GM23338 (cell line): ENCODE data around the gene TCIRG1. TPM values are rescaled to one million over a fixed set of nuclear protein-coding genes. Genes with fewer than 3 reads are reported as not detected.

ENCODE experiments used
- ATAC-seq: fragments of 200-7000 bp; cut with Tn5 transposase; 3 replicates; pipeline ENCODE4 v1.9.1; 2020
- DNase-seq: peaks from one replicate; pipeline ENCODE4 v3.0.0-alpha.2; 2015; ENCODE audit warnings: low spot score
- H2AFZ ChIP-seq: fragments of 200-600 bp; sonication (generic); 2 replicates; pipeline ENCODE4 v1.8.0; 2016; ENCODE audit warnings: antibody characterized with exemption, mild to moderate bottlenecking, moderate library complexity
- H3F3A ChIP-seq: fragments of 200-600 bp; sonication (generic); replicated peaks from 2 replicates; pipeline ENCODE4 v1.8.0; 2017; ENCODE audit warnings: antibody characterized with exemption, mixed run types, low read depth
- H3K27ac ChIP-seq: fragments of 200-600 bp; sonication (generic); 2 replicates; pipeline ENCODE4 v1.6.1; 2016; ENCODE audit warnings: low read depth
- H3K27me3 ChIP-seq: fragments of 200-600 bp; sonication (generic); 2 replicates; pipeline ENCODE4 v1.8.0; 2016; ENCODE audit warnings: mild to moderate bottlenecking, mixed run types, moderate library complexity; ENCODE audit not compliant: insufficient read depth
- H3K36me3 ChIP-seq: fragments of 200-600 bp; sonication (generic); 2 replicates; pipeline ENCODE4 v1.8.0; 2016; ENCODE audit warnings: mild to moderate bottlenecking; ENCODE audit not compliant: insufficient read depth
- H3K4me1 ChIP-seq: fragments of 200-600 bp; sonication (generic); 2 replicates; pipeline ENCODE4 v1.8.0; 2016; ENCODE audit warnings: mild to moderate bottlenecking, moderate library complexity; ENCODE audit not compliant: insufficient read depth
- H3K4me2 ChIP-seq: fragments of 200-600 bp; sonication (generic); 2 replicates; pipeline ENCODE4 v1.7.1; 2017; ENCODE audit warnings: mixed run types
- H3K4me3 ChIP-seq: fragments of 200-600 bp; sonication (generic); 2 replicates; pipeline ENCODE4 v1.6.1; 2016; ENCODE audit warnings: mixed run types
- H3K79me2 ChIP-seq: fragments of 200-600 bp; sonication (generic); replicated peaks from 2 replicates; pipeline ENCODE4 v1.8.0; 2017; ENCODE audit warnings: mild to moderate bottlenecking; ENCODE audit not compliant: insufficient read depth
- H3K9me2 ChIP-seq: fragments of 200-600 bp; sonication (generic); 2 replicates; pipeline ENCODE4 v1.8.0; 2017; ENCODE audit not compliant: insufficient read depth
- H4K20me1 ChIP-seq: fragments of 200-600 bp; sonication (generic); replicated peaks from 2 replicates; pipeline ENCODE4 v1.8.0; 2017; ENCODE audit warnings: mild to moderate bottlenecking; ENCODE audit not compliant: insufficient read depth
- H3K27ac Mint-ChIP-seq: 2 replicates; pipeline ENCODE4 v1.8.0; 2020; ENCODE audit warnings: inconsistent platforms, mild to moderate bottlenecking, moderate library complexity, mixed read lengths
- H3K27me3 Mint-ChIP-seq: 3 replicates; pipeline ENCODE4 v1.8.0; 2022; ENCODE audit warnings: low read depth, mild to moderate bottlenecking, moderate library complexity, mixed read lengths, inconsistent platforms; ENCODE audit not compliant: insufficient read depth, poor library complexity
- H3K36me3 Mint-ChIP-seq: 3 replicates; pipeline ENCODE4 v1.8.0; 2021; ENCODE audit warnings: low read depth, mild to moderate bottlenecking, inconsistent platforms, moderate library complexity, mixed read lengths
- H3K4me1 Mint-ChIP-seq: 3 replicates; pipeline ENCODE4 v1.8.0; 2020; ENCODE audit warnings: mild to moderate bottlenecking, inconsistent platforms, mixed read lengths
- H3K4me3 Mint-ChIP-seq: 3 replicates; pipeline ENCODE4 v1.8.0; 2021; ENCODE audit warnings: moderate library complexity, mild to moderate bottlenecking, inconsistent platforms, mixed read lengths
- H3K9me3 Mint-ChIP-seq: 3 replicates; pipeline ENCODE4 v1.8.0; 2020; ENCODE audit warnings: moderate library complexity, mild to moderate bottlenecking, inconsistent platforms, mixed read lengths
- CREB1 ChIP-seq: fragments of 250-450 bp; sonication (Bioruptor Pico); IDR thresholded peaks from 2 replicates; pipeline ENCODE4 v1.5.0; 2020; ENCODE audit warnings: low read depth, mild to moderate bottlenecking, moderate library complexity
- EZH2 ChIP-seq: fragments of 200-600 bp; sonication (generic); IDR thresholded peaks from one replicate; pipeline ENCODE4 v1.8.0; 2017; ENCODE audit warnings: antibody characterized with exemption, mild to moderate bottlenecking, low read depth; ENCODE audit not compliant: unreplicated experiment
- EZH2phosphoT487 ChIP-seq: fragments of 200-600 bp; sonication (generic); IDR thresholded peaks from one replicate; pipeline ENCODE4 v1.8.1; 2018; ENCODE audit warnings: antibody characterized with exemption; ENCODE audit not compliant: unreplicated experiment
- POLR2AphosphoS5 ChIP-seq: IDR thresholded peaks from 2 replicates; pipeline ENCODE4 v1.6.1; 2016; ENCODE audit warnings: antibody characterized with exemption, low read depth
- STAT1 ChIP-seq: IDR thresholded peaks from one replicate; pipeline ENCODE4 v1.6.1; 2016; ENCODE audit warnings: antibody characterized with exemption; ENCODE audit not compliant: unreplicated experiment
- ZNF462 ChIP-seq: fragments of 250-450 bp; sonication (Bioruptor Pico); IDR thresholded peaks from 2 replicates; pipeline ENCODE4 v1.5.0; 2020; ENCODE audit warnings: mild to moderate bottlenecking, moderate library complexity
- polyA plus RNA-seq: library from polyadenylated mRNA; unstranded; fragments of >200 nt; fragmentation: Nextera tagmentation; extraction: Ambion mirVana; gene quantifications from 2 replicates; pipeline ENCODE4 v1.2.1, GENCODE V29; 2016
- total RNA-seq: library from RNA; depleted of rRNA; stranded (reverse); fragments of >200 nt; shearing (Covaris generic); gene quantifications from 2 replicates; pipeline ENCODE4 v1.2.3, GENCODE V29; 2014
- TF ChIP-seq, protein P1 (sequence below), 2 experiments: fragments of 200-600 bp in 1 of 2; sonication (generic) in 1 of 2; conservative IDR thresholded peaks; 2 replicates each; pipeline versions ENCODE4 v1.5.1 to v1.6.1; 2016 to 2017; ENCODE audit warnings: antibody characterized with exemption in 2 of 2, low read depth in 2 of 2, mild to moderate bottlenecking in 2 of 2, moderate library complexity in 1 of 2
- TF ChIP-seq, protein P2 (sequence below): IDR thresholded peaks from 2 replicates; pipeline ENCODE4 v1.6.1; 2016; ENCODE audit warnings: antibody characterized with exemption
- TF ChIP-seq, protein P3 (sequence below): IDR thresholded peaks from one replicate; pipeline ENCODE4 v1.6.1; 2018; ENCODE audit warnings: antibody characterized with exemption; ENCODE audit not compliant: unreplicated experiment

TCIRG1 gene
- total and polyA plus RNA-seq, 2 experiments from 2014 or later = 20.4 to 40.4 TPM

DNA sequence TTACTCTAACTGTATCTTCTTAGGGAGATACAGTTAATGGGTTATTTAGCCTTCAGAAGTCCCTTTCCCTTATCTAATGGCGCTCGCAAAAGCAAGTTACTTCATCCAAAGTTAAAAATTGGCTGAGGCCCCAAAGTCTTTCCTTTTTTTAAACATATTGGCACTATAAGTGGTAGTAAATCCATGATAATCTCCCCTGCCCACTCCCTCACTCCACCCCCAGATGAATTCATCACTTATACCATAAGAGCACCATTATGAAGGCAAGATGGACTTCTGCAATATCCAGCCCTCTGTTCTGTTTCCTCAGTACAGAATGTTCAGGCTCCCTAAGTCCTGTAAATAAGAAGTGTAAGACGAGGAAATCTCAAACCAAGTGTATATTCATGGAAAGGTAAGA, 44.7 kb downstream of the TCIRG1 start:
- Mint-ChIP-seq H3K4me3 (no peak overlapping the region), H3K27me3 (peaks cover 10% of the 10 kb centered on the region), H3K4me1 (no peaks in the 10 kb centered on the region), H3K9me3 (no peaks in the 10 kb centered on the region), H3K27ac (no peak overlapping the region), H3K36me3 (peaks cover 33% of the 10 kb centered on the region)
- peaks cover 95% of the 10 kb centered on the region for H3K79me2 ChIP-seq
- peaks cover 6% of the 10 kb centered on the region; the same call in 1 of the 2 replicates for H3F3A ChIP-seq
- no peaks in the 10 kb centered on the region for H3K9me2 ChIP-seq
- peaks cover 41% of the 10 kb centered on the region for H4K20me1 ChIP-seq
- H2AFZ ChIP-seq = no peak overlapping the region
- H3K4me3 ChIP-seq = no peak overlapping the region
- no peak overlapping the region for H3K4me2 ChIP-seq
- H3K27ac ChIP-seq = peak overlapping the region; percentile 57; the same call in 1 of the 2 replicates
- ATAC-seq (no peak), DNase-seq (no peak)
- H3K27me3 ChIP-seq = no peaks in the 10 kb centered on the region
- no peaks in the 10 kb centered on the region for H3K36me3 ChIP-seq
- H3K4me1 ChIP-seq = no peaks in the 10 kb centered on the region; the same call in 1 of the 2 replicates
- no peak for TF ChIP-seq POLR2AphosphoS5
- no peak for TF ChIP-seq CREB1 (CRISPR knock-in tag)
- no peak for TF ChIP-seq ZNF462 (CRISPR knock-in tag)

DNA sequence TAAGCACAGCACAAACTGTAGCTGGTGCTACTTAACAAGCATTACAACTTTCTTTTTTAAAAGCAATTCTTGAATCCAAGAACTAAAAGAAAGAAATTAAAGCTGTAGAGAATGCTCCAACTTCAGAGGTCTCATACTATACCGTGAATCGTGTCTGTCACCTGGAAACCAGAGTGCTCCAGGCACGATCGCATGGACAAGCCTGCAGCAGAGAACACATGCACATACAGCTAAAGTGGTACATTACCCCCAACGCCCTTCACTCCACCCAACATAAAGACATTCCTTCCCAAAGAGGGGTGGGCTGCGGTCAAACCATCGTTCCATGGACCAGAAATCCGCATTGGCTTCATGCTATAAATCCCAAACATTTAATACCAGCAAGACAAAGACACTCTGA, 50.9 kb downstream of the TCIRG1 start:
- H3F3A ChIP-seq = 0 out of 2 replicates have a peak, but pooled peaks cover 4% of the 10 kb centered on the region
- no peak for ATAC-seq
- Mint-ChIP-seq H3K27me3 (no peaks in the 10 kb centered on the region), H3K27ac (no peak overlapping the region), H3K9me3 (no peaks in the 10 kb centered on the region), H3K4me3 (no peak overlapping the region), H3K36me3 (peaks cover 9% of the 10 kb centered on the region; the same call in 1 of the 3 replicates), H3K4me1 (peaks cover 8% of the 10 kb centered on the region)
- no peak overlapping the region for H3K4me2 ChIP-seq
- peaks cover 4% of the 10 kb centered on the region; the same call in 1 of the 2 replicates for H3K36me3 ChIP-seq
- no peak overlapping the region for H3K4me3 ChIP-seq
- H2AFZ ChIP-seq = no peak overlapping the region
- DNase-seq = no peak
- no peaks in the 10 kb centered on the region for H3K9me2 ChIP-seq
- no peaks in the 10 kb centered on the region for H3K27me3 ChIP-seq
- H4K20me1 ChIP-seq = peaks cover 37% of the 10 kb centered on the region
- H3K4me1 ChIP-seq = peaks cover 3% of the 10 kb centered on the region
- H3K27ac ChIP-seq = 0 out of 2 replicates have a peak overlapping the region, but pooled peaks have one; percentile 21
- peaks cover 100% of the 10 kb centered on the region for H3K79me2 ChIP-seq
- TF ChIP-seq EZH2phosphoT487 = no peak
- TF ChIP-seq STAT1 = no peak
- no peak for TF ChIP-seq EZH2
- TF ChIP-seq, protein P1, sequence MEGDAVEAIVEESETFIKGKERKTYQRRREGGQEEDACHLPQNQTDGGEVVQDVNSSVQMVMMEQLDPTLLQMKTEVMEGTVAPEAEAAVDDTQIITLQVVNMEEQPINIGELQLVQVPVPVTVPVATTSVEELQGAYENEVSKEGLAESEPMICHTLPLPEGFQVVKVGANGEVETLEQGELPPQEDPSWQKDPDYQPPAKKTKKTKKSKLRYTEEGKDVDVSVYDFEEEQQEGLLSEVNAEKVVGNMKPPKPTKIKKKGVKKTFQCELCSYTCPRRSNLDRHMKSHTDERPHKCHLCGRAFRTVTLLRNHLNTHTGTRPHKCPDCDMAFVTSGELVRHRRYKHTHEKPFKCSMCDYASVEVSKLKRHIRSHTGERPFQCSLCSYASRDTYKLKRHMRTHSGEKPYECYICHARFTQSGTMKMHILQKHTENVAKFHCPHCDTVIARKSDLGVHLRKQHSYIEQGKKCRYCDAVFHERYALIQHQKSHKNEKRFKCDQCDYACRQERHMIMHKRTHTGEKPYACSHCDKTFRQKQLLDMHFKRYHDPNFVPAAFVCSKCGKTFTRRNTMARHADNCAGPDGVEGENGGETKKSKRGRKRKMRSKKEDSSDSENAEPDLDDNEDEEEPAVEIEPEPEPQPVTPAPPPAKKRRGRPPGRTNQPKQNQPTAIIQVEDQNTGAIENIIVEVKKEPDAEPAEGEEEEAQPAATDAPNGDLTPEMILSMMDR (conservative IDR thresholded peaks at IDR 0.05; ENCODE audit: low read depth in 2 of 2) = no peak
- TF ChIP-seq POLR2AphosphoS5 = no peak
- TF ChIP-seq, protein P2, sequence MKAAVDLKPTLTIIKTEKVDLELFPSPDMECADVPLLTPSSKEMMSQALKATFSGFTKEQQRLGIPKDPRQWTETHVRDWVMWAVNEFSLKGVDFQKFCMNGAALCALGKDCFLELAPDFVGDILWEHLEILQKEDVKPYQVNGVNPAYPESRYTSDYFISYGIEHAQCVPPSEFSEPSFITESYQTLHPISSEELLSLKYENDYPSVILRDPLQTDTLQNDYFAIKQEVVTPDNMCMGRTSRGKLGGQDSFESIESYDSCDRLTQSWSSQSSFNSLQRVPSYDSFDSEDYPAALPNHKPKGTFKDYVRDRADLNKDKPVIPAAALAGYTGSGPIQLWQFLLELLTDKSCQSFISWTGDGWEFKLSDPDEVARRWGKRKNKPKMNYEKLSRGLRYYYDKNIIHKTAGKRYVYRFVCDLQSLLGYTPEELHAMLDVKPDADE = no peak
- TF ChIP-seq, protein P3, sequence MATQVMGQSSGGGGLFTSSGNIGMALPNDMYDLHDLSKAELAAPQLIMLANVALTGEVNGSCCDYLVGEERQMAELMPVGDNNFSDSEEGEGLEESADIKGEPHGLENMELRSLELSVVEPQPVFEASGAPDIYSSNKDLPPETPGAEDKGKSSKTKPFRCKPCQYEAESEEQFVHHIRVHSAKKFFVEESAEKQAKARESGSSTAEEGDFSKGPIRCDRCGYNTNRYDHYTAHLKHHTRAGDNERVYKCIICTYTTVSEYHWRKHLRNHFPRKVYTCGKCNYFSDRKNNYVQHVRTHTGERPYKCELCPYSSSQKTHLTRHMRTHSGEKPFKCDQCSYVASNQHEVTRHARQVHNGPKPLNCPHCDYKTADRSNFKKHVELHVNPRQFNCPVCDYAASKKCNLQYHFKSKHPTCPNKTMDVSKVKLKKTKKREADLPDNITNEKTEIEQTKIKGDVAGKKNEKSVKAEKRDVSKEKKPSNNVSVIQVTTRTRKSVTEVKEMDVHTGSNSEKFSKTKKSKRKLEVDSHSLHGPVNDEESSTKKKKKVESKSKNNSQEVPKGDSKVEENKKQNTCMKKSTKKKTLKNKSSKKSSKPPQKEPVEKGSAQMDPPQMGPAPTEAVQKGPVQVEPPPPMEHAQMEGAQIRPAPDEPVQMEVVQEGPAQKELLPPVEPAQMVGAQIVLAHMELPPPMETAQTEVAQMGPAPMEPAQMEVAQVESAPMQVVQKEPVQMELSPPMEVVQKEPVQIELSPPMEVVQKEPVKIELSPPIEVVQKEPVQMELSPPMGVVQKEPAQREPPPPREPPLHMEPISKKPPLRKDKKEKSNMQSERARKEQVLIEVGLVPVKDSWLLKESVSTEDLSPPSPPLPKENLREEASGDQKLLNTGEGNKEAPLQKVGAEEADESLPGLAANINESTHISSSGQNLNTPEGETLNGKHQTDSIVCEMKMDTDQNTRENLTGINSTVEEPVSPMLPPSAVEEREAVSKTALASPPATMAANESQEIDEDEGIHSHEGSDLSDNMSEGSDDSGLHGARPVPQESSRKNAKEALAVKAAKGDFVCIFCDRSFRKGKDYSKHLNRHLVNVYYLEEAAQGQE = no peak
